Stimulated activated CD8-positive, alpha-beta memory T cell treated with anti-CD3 and anti-CD28 coated beads, Interleukin-7, amount 100 ng/mL, for 4 hours (primary cell): ENCODE results near the gene CAPN12.

Source experiments
- DNase-seq, 2 donors: peaks; one replicate each; pipeline ENCODE4 v3.0.0-alpha.2; 2020; ENCODE audit warnings: low read depth in 2 of 2

The CAPN12 gene

DNA sequence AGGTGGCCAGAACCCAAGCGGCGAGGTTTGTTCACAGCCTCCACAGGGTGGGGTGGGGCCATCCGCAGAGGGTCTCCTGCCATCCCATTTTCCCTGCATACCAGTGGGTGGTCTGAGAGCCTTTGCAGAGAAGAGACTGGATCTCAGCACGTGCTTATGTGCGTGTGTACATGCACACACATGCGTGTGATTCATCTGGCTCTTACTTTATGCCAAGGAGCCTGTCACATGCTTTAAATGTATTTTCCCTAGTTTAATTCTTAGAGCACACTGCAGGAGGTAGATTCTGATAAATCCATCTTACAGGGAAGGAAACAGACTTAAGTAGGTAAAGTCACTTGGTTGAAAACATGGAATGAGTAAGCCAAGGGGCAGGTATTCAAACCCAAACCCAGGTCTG lies 47.1 kb downstream of the CAPN12 start:
- DNase-seq = no peak

GRCh38 chr19:38696729-38697055 lies 47.6 kb downstream of the CAPN12 start:
- no peak for DNase-seq

- DNase-seq = no peak
Observed at GRCh38 chr19:38695832-38696728, 48.2 kb downstream of the CAPN12 start.

GRCh38 chr19:38695317-38695683 lies 49.0 kb downstream of the CAPN12 start:
- no peak for DNase-seq

- DNase-seq = peak in 1 of 2 donors; percentile 26
Observed at GRCh38 chr19:38693380-38694223, 50.7 kb downstream of the CAPN12 start.

DNA sequence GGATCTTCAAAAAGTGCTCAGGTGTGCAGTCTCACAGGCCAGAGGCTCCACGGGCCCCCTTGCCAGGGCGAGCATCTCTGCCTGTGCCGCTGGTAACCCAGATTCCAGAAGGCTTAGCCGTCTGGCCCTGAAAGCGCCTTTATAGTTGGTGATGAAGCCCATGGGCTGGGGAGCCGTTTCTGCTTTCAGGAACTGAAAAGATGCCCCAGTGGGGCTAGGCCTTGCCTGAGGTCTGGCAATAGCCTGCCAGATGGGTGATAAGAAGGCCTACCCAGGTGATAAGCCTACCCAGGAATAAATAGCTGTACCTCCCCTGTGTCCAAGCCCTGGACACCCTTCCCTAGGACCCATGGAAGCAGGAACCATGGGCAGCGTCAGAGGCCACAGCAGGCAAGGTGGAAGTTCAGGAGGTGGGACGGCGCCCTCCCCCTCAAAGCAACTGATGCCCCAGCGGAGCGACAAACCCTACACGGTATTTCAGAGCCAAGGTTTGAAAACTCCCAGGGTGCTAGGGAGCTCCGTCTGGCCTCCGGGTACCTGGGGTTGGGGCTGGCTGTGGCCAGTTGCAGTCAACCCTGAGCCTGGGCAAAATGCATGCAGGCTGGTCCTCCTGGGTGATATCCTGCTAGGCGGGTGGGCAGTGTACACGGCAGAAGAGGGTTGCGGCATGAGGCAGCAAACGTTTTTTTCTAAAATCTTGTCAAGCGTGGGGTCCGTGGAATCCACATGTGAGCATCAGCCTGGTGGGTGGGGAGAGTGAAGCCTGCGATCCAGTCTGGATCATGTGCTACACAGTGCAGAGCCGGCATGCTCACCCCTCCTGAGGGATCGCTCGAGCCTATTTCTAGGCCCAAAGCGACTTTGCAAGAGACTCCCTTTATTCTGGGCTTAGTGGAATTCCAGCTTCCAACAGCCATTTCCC lies 51.6 kb downstream of the CAPN12 start:
- no peak for DNase-seq

DNA sequence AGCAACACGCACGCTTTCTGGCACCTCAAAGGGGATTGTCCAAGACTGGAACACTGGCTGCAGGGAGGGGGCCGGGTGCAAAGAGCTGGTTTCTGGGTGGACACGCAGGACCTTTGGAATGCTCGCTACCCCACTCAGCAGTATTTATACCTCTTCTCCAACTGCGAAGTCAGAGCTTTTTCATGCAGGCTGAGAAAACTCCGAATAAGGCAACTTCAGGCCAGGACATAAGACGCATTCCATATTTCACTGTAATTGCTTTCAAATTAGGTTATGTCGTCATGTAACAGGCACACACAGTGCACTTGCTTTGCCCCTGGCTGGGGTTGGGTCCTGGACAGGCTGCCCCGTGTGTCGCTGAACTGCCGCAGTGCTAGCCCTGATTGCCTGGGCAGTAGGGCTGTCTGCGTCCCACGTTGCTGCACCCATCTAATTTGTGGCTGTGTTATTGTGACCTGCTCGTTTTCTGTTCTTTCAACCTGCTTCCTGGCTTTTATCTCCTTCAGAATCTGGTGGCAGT lies 52.3 kb downstream of the CAPN12 start:
- DNase-seq = no peak

GRCh38 chr19:38690832-38691231 lies 53.4 kb downstream of the CAPN12 start:
- no peak for DNase-seq

- DNase-seq = no peak
Observed at GRCh38 chr19:38690146-38690545, 54.1 kb downstream of the CAPN12 start.

GRCh38 chr19:38687837-38688378 lies 56.4 kb downstream of the CAPN12 start:
- DNase-seq = no peak

- DNase-seq = peak in 1 of 2 donors; percentile 28
Observed at GRCh38 chr19:38686530-38686888, 57.8 kb downstream of the CAPN12 start.

GRCh38 chr19:38685666-38686529 lies 58.4 kb downstream of the CAPN12 start:
- DNase-seq = no peak

- no peak for DNase-seq
Observed at GRCh38 chr19:38684862-38685665, 59.2 kb downstream of the CAPN12 start.

- DNase-seq = no peak
Observed at GRCh38 chr19:38684078-38684861, 60.0 kb downstream of the CAPN12 start.

- peak; percentile 50 to 59 for DNase-seq
Observed at GRCh38 chr19:38683393-38684077, 60.7 kb downstream of the CAPN12 start.

GRCh38 chr19:38682872-38683392 lies 61.3 kb downstream of the CAPN12 start:
- DNase-seq = no peak

DNA sequence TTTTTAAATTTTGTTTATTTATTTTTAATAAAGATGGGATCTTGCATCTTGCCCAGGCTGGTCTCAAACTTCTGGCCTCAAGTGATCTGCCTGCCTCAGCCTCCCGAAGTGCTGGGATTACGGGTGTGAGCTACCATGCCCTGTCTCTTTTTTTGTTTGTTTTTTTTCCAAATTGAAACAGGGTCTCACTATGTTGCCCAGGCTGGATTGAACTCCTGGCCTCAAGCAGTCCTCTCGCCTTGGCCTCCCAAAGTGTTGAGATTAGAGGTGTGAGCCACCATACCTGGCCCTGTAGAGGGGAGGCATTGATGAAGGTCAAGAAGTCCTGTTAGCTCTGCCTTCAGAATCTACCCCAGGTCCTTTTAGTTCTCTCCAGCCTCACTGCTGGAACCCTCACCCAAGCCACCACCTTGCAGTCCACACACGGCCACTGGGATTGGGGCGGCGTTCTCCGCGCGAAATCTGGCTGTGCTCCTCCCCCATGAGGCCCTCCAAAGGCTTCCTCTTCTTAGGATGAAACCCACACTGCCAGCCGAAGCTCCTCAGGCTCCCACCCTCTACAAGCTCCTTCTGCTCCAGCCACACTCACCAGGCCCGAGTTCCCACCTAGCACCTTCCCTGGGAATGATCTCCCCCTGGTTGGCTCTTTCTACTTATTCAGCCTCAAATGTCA lies 61.9 kb downstream of the CAPN12 start:
- DNase-seq = no peak
